Inferior parietal cortex (tissue), 1 donor: ENCODE measurements around the gene GPAM.
"Not testable (repeated sequence)": the region's sequence is repeated elsewhere in the genome, so short reads cannot be mapped to it uniquely, and the experiment has no call there.

Source experiments
- DNase-seq: peaks from one replicate; pipeline ENCODE4 v3.0.0-alpha.2; 2016; ENCODE audit errors: extremely low spot score

GPAM gene

DNA sequence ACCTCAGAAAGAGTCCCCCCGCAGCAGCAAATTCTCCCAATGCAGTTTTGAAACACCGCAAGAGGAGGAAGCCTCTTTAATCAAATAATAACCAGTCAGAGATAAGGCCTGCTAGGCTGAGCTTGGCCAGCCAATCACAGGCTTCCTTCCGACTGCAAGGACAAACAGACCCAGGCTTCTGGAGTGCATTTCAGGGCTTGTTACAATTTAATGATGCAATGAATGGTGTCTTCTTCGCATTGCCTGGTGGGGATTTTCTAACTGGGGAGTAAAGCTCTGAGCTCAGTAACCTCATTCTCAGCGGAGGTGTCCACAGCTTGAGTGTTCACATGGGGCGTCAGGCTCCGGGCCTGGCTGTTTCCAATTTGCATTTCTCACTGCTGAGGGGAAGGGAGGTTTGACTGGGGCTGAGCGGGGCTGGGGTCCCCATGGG, 31.8 kb upstream of the GPAM start:
- no peak for DNase-seq

DNA sequence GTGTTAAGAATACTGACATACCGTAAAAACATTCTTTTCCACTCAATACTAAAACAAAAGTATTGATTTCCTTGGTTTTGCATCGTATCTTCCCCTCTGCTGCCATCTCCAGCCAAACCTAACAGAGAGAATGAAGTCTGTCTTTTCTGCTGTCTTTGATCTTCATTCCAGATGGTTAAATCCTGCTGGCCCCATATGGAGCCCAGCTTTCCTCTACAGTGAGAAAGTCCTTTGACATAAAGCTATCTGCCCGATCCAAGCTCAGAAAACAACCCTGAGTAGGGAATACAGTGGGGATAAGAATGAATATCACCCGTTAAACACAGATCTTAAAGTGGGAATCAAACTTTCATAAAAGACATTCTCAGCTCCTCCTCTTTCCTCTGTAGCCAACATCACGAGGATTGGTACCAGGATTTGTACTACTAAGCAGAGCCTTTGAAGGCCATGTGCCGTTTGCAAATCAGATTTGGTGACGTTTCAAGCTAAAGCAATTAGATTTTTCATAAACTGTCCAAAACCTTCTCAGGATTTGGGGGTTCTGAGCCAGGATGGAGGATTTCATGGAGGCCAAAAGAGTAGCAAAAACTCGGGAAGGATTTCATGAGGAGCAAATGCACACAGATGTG, 30.8 kb upstream of the GPAM start:
- DNase-seq = no peak

DNA sequence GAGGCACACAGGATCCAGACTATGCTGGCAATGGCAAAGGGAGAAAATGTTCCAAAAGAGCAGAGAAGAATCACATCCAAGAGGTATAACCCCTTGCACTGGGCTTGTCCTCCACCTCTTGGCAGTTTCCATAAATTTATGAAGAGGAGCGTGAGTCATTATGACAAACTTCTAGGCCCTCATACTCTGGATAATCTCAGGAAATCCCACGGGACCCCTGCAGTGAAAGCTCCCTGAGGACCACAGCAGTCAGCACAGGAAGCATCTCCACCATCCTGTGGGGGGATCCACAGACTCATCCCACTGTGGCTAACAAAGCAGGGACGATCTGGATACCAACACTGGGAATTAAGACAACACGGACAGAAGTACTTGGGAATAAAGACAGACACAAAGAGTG, 30.3 kb upstream of the GPAM start:
- DNase-seq = no peak

DNA sequence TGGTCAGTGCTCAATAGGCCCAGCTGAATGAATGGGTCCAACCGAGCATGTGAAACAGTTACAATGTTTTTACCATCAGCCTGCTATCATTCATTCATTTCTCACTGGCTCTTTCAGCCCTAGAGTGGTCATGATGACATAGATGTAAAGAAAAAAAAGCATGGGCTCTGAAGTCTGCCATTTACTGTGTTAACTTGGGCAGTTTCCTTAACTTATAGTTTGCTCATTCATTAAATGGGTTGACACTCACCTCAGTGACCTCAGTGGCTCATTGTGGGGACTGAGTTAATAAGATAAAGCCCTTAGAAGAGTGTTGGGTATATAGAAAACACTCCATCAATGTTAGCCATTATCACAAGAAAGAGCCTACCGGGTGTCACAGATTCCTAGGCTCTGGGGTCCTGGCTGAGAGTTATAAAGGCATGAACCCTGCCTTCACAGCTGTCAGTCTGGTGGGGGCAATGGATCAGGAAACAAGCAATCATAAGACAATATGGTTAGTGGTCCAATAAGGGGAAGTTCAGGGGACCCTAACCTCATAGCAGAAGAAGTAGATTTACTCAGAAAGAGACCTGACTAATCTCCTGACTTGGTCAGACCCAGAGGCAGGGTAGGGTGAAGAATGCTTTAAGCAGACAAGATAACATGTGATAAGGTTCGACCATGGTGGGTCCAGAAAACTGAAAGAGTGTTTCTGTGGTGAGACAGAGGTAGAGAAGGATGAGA, 29.7 kb upstream of the GPAM start:
- DNase-seq = no peak

DNA sequence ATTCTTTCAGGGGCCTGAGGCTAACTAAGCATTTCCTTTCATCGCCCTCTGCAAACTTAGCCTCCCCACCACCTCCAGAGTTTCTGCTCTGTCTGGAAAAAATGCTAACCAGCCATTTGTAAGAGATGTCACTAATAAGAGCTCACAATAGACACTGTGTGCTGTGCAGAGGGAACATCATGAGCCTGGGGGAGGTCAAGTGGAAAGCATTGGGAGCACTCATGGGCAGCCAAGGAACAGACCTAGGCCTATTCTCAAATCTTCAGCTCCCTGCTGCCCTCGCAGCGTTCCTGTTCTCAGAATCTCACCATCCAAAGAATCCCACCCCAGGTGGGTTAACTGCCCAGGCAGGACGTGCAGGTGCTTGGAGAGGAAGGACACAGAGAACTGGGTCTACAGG, 27.1 kb upstream of the GPAM start:
- DNase-seq = no peak

DNA sequence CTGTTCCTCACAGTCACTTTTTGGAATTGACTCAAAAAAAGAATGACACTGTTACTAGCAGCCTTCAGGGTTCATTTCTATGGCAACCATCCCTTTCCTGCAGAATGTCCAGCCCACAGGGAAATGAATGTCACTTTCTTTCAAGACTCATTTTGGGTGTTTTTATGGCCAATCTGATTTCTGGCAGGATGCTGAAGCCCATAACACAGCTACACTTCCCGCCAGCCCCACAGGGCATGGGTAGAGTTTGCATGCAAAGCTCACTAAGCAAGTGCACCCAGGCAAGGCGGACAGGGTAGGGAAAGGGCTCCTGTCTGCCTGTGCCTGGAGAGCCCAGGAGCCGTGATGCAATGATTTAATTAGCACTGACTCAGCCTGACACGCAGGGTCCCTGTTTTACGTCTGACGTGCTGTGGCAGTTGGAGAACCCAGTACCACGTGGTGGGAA, 26.1 kb upstream of the GPAM start:
- DNase-seq = no peak

DNA sequence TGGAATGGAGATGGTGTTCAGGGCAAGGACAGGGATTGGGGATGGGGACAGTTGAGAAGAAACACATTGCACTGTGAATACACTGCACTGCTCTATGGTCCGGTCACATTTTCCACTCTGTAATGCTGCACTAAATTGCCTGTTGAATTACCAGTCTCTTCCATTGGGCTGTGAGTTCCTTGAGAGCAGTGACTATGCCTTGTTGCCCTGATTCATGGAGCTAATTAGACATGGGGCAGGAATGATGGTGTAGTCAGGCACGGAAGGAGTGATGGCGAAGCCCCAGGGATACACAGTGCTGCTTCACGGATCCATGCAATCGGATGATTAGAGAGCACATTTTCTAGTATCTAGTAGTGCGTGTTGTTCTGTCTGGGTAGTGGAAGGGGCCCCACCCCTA, 25.4 kb upstream of the GPAM start:
- DNase-seq = no peak

DNA sequence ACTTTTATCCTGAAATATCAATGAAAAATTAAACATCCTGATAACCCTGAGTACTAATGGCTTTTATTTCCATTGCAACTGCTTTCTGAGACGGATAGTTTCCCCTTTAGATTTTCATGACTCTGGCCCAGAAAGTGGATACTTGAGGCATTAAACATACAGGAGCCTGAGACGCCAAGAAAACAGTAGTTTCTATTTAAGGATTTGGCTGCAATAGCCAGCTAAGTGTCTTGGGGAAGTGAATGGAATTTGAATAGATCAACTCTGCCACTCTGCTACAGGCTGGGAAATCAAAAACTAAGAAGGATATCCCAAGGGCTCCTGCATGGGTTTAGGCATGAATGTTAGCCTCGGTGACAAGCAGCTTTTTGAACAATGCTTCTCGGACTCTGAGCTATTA, 24.7 kb upstream of the GPAM start:
- DNase-seq = no peak

DNA sequence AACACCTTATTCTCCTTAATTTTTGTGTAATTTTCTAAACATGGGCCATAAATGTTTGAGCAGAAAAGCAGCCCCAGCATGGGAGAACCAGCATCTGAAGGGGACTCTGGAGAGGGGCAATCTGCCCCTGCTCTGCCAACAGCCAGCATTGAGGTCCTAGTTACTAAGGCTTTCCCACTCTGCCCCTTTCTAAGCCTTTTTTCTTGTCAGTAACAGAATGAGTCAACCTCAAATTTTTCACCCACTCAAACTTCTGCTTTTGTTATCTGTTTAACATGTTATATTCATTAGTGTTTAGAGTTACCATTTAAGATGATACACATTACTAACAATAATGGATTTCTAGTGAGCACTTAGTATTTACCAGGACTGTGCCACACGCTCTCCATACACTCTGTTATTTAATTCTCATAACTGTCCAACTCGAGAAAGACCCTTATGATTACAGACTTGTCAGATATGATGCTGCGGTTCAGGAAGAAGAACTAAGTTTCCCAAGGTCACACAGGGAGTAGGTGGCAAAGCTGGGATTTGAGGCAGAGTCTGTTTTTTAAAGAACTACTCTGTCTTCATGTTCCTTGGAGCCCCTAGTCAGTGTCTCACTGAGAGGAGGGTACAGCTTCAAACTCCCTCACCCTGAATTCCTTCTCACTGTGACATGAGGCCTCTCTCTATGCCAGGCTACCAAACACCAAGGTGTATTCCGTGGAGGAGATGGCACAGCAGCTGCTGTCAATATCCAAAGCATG, 19.9 kb upstream of the GPAM start:
- DNase-seq = no peak

DNA sequence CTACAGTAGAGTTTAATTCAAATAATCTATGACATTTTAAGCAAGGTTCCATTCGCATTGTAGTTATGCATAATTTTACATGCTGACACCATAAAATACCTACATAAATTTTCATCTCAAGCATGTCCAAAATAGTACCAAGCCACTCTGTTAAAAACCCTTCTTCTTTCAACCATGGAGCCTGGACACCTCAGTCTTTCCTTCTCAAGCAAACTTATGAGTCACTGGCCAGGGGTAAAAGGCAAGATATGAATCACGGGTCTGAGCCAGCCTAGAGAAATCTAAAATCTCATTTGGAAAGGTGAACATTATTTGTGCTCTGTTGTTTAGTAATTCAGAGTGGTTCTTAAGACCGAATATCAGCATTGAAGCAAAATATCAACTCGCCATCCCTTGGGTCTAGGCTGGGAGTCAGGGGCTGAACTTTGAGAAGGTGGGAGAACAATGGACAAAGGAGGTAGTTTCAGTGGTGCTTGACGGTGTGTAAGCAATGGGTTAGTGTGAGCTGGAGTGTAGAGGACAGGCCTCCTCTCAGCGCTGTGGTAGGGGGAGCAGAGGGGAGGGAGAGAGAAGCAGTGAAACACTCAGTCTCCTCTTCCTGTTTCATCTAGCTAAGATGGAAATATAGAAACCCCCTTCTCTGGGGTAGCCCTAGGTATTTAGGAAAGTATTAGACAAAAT, 19.1 kb upstream of the GPAM start:
- no peak for DNase-seq

DNA sequence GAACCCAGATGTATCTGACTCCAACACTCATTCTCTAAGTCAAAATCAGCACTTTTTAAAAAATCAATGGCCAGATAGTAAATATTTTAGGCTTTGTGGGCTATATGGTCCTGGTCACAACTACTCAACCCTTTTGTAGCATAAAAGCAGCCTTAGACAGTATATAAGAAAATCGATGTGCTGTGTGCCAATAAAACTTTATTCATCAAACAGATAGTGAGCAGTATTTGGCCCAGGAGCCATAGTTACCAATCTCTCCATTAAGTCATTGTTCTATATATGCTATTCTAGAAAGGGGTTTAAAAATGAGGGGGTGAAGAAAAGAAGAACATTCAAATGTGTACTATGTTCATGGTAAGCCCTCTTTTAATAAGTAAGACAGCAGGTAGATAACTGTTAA, 18.5 kb upstream of the GPAM start:
- DNase-seq = no peak

DNA sequence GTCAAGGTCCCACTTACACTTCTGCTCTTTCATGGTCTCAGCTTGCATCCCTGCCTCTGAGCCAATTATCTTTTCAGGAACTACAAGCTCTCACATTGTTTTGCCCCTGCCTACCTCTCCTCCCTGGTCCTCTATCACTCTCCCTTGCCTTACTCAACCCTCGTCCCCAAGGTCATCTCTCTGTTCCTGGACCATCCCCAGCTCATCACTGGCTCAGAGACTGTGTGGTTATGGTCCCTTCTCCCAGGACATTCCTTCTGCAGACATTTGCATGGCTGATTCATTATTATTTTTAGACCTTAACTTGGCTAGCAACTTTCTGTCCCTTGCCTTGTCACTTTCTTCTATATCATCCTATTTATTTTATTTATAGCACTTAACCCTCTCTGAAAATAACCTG, 17.8 kb upstream of the GPAM start:
- no peak for DNase-seq

DNA sequence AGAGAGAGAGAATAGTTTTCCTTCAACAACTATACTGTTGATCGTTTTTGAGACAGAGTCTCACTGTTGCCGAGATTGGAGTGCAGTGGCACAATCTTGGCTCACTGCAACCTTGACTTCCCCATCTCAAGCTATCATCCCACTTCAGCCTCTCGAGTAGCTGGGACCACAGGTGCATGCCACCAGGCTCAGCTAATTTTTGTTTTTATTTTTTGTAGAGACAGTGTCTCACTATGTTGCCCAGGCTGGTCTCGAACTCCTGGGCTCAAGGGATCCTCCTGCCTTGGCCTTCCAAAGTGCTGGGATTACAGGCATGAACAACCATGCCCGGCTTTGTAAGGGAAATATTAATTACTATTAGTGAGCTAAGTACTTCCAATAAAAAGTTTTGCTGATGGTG, 16.7 kb upstream of the GPAM start:
- DNase-seq = not testable (repeated sequence)

DNA sequence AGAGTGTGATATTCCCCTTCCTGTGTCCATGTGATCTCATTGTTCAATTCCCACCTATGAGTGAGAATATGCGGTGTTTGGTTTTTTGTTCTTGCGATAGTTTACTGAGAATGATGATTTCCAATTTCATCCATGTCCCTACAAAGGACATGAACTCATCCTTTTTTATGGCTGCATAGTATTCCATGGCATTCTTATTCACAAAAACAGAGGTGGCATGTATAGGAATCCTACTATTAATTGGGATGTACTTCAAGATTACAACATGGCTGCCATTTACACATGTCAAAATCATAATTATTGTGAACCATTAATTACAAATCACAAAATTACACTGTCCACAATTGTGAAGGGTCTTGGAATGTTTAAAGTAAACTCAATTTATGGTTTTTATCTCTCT, 14.1 kb upstream of the GPAM start:
- not testable (repeated sequence) for DNase-seq

DNA sequence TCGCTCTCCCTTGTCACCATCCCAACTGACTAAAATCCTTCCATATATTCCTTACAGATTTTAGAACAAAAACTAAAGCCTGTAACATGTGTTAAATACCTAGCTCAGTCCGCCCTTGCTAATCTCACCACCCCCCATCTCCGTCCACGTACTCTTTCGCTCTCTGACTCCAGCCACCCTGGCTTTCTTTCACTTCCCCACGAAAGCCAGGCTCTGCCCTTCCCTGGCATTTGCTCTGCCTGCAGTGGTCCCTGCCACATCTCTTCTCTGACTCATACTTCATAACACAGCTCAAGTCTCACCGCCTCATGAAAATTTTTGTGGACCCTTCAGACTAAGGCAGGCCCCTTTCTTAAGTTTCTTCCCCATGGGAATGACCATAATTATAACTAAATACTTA, 11.7 kb upstream of the GPAM start:
- no peak for DNase-seq

DNA sequence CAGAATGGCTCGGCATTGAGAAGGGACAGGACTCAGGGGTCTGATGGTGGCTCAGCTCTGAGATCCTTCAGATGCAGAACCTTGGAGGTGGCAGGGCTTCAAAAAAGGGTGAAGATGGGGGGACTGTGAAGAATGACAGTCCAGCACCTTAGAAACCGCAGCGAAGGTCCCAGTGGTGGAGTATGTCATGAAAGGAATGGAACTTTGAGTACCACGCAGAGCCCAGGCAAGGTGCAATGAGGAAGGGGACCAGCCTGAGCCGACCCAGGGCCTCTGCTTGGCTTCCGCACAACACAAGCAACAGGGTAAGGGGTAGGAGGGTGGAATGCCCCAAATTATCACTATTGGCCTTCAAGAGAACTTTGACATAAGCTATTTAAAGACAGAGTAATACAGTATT, 8.2 kb upstream of the GPAM start:
- no peak for DNase-seq

DNA sequence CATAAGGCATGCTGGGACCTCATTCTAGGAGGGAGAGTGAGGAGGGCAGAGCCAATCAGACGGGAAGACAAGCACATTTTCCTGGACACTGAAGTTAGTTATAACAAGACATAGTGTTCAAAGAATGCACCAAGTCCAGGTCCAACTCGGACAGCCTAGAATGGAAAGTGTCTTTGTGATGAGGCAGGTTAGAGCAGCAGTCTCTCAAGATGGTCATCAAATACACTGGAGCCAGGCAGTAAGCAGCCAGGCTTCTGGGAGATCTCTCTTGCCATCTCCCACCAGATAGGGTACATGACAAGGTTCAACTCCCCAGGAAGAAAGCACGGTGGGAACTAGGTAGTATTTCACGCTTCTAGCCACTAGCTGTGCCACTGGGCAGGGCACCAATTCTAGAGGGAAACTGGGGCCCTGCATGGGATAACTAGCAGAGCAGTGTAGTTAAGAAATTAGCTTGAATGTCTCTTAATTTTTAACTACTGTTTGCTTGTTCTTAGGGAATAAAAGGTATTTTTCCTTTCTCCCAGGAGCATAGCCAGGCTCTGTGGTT, 7.6 kb upstream of the GPAM start:
- no peak for DNase-seq

DNA sequence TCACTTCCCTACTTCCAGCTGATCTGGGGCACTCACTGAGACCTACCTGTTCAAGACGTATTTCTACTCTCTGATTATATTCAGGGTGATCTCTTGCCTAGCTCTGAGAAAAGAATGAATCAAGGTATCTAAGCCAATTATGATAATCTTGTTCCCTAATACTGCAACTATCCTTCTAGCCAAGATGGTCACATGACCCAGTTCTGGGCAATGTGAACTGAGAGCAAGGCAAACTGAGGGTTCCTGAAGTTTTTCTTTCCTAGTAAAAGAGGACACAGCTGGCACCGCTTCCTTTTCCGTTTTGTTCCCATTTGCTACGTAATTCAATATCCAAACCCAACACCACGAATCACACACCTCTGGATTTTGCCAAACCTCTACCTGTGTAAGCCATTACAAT, 5.9 kb upstream of the GPAM start:
- peak; percentile 48 for DNase-seq

DNA sequence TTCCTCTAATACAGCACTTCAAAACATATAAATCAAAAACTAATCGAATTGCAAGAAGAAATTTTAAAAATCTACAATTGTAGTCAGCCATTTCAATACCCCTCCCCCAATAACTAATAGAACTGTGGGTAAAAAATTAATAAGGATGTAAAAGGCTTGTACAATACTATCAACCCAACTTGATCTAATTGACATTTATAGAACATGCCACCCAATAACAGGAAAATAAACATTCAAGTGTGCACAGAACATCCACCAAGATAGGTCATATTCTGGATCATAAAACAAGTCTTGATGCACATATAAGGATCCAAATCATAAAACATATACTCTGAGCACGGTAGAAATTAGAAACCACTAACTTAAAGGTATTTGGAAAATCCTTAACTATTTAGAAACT, 4.0 kb upstream of the GPAM start:
- no peak for DNase-seq

DNA sequence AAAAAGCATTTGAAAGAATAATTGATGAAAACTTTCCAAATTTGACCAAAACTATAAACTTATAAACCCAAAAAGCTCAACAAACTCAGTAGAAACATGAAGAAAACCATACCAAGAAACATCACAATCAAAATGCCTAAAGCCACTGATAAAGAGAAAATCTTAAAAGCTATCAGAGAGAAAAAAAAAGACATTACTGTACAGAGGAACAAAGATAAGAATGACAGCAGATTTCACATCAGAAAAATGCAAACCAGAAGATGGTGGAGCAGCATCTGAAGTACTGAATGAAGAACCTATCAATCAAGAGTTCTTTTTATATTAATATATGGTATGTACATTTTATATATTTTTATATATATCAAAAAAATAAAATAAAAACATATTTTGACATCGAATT, 2.4 kb upstream of the GPAM start:
- DNase-seq = no peak

DNA sequence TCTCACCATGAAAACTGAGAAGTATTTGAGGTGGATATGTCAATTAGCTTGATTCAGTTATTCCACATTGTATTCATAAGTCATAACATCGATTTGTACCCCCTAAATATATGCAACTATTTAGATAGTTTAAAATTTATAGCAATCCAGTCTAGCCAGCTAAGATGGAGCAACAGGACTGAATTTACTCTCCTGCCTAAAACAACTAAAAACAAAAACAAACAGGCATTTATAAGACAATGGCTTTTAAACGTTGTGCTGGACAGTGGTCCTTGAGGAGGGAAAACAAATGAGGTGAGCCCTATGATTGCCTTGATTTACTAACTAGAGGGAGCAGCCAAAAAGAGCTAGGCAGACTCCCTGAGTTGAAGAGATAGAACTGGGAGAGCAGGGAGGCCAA, 814 bp upstream of the GPAM start:
- DNase-seq = no peak

DNA sequence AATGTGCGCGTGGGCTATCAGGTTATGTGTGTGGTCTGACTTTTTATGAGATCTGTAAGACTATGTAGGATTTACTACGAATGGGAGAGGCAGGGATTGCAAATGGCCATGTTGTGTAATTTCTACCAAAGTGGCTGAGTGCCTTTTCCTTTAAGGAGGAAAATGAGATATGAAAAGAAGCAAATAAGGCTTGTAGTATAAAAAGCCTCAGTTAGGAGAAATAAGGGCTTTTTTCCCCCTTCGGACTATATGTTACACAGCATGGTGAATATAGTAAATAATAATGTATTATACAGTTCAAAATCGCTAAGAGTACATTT, 447 bp upstream of the GPAM start:
- no peak for DNase-seq
